ENCODE data around the gene SLC25A29.
"Not testable (repeated sequence)": the region's sequence is repeated elsewhere in the genome, so short reads cannot be mapped to it uniquely, and the experiment has no call there.

The SLC25A29 gene

DNA sequence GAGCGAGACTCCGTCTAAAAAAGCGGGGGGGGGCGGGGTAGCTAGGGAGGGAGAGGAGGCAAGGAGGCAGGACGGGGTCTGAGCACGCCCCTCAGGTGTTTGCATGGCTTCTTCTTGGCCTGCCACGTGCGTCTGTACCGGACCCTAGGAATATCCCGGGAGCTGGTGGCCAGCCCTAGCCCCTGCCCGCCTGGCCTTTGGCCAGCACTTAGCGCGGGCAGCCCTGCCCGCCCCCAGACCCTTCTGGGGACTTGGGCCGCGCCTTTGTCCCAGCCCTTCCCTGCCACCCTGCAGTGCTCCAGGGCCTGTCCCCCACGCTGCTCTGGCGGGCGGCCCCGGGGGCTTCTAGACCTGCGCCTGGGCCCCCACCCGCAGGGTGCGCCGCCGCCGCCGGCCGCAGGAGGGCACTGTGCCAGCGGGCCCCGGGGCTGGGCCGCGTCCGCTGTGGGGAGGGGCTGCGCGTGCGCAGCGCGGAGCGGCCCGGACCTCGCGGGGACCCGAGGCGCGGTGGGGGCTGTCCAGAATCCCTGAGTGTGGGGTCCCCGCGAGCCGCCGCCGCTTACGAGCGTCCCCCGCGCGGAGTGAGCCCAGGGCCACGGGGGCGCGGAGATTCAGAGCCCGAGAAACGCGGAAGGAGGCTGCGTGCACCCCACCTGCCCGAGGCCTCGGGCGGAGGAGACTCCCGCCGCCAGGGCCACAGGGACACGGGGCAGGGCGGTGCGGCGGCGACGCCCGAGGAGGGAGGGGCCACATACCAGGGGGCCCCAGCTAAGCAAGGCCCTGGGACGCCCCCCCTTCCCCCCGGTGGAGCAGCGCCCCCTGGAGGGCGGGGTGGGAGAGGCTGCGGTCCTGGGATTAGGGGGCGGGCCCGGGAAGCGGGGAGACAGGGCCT is 21.0 kb downstream of the SLC25A29 start:
- H3K4me3 Mint-ChIP-seq = peak overlapping the region; percentile 77 to 89 (median 79)
- TF ChIP-seq, protein P1, sequence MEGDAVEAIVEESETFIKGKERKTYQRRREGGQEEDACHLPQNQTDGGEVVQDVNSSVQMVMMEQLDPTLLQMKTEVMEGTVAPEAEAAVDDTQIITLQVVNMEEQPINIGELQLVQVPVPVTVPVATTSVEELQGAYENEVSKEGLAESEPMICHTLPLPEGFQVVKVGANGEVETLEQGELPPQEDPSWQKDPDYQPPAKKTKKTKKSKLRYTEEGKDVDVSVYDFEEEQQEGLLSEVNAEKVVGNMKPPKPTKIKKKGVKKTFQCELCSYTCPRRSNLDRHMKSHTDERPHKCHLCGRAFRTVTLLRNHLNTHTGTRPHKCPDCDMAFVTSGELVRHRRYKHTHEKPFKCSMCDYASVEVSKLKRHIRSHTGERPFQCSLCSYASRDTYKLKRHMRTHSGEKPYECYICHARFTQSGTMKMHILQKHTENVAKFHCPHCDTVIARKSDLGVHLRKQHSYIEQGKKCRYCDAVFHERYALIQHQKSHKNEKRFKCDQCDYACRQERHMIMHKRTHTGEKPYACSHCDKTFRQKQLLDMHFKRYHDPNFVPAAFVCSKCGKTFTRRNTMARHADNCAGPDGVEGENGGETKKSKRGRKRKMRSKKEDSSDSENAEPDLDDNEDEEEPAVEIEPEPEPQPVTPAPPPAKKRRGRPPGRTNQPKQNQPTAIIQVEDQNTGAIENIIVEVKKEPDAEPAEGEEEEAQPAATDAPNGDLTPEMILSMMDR (IDR thresholded peaks at IDR 0.05; ENCODE audit: unreplicated experiment in 3 of 3) = peak; percentile 72 to 77 (median 75)
- peaks cover 16% of the 10 kb centered on the region for H3K4me1 Mint-ChIP-seq
- no peaks in the 10 kb centered on the region for H3K27me3 Mint-ChIP-seq (ENCODE audit: low read depth)
- peaks cover 5% of the 10 kb centered on the region for H3K36me3 Mint-ChIP-seq (ENCODE audit: low read depth)
- peak overlapping the region in 2 of 3 experiments; percentile 73 to 87 for H3K27ac Mint-ChIP-seq
- H3K9me3 Mint-ChIP-seq = no peaks in the 10 kb centered on the region

DNA sequence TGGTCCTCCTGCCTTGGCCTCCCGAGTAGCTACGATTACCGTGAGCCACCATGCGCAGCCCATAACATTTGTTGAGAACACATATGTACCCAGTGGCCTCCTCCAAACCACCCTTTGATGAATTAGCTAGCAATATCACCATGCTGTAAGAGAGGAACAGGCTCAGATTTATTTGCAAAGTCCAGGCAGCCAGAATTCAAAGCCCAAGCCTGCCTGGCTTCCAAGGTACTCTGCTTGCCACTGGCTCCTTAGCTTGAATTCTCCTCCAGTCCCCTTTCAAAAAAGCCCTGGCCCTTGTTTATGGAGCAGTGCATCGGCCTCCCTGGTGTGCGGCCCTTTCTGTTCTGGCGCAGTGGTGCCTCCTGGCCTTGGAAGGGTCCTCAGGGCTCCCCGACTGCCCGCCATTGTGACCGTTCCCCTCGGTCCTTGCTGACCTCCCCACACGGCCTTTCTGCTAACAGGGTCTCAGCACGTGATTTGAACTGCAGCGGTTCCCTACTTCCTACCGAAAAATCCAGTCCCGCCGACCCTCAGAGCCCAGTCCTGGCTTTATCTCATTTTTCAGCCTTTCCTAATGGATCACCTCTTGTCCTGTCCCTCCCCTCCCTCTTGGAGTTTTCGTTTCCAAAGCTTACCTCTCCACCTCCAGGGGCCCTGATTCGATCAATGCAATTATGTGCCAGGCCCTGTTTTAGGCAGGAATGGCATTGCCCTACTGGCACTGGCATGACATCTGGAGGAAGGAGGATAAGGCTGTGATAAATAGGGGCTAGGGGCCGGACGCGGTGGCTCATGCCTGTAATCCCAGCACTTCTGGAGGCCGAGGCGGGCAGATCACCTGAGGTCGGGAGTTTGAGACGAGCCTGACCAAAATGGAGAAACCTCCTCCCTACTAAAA is 22.0 kb downstream of the SLC25A29 start:
- TF ChIP-seq, protein P1 (IDR thresholded peaks at IDR 0.05; ENCODE audit: unreplicated experiment in 3 of 3) = no peak
- no peaks in the 10 kb centered on the region for H3K9me3 Mint-ChIP-seq
- H3K4me1 Mint-ChIP-seq = peaks cover 16% of the 10 kb centered on the region
- H3K27ac Mint-ChIP-seq = peak overlapping the region; percentile 64 to 85 (median 73)
- H3K27me3 Mint-ChIP-seq (ENCODE audit: low read depth) = no peaks in the 10 kb centered on the region
- peak overlapping the region; percentile 77 to 79 (median 79) for H3K4me3 Mint-ChIP-seq
- peaks cover 11% of the 10 kb centered on the region for H3K36me3 Mint-ChIP-seq (ENCODE audit: low read depth)

DNA sequence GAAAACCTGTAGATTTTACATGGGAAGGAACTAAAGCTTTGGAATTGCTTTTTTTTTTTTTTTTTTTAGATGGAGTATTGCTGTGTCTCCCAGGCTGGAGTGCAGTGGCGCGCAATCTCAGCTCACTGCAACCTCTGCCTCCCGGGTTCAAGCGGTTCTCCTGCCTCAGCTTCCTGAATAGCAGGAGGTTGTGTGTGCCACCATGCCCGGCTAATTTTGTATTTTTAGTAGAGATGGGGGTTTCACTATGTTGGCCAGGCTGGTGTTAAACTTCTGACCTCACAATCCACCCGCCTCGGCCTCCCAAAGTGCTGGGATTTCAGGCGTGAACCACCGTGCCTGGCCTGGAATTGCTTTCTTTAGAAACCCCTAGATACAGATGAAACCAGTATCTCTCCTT is 22.8 kb downstream of the SLC25A29 start:
- Mint-ChIP-seq H3K27ac (peak overlapping the region; percentile 71 to 83 (median 83)), H3K4me3 (peak overlapping the region; percentile 55 to 62 (median 61)), H3K36me3 (ENCODE audit: low read depth) (peaks cover 12% of the 10 kb centered on the region)
- not testable (repeated sequence) for H3K9me3 Mint-ChIP-seq; H3K27me3 Mint-ChIP-seq (ENCODE audit: low read depth); H3K4me1 Mint-ChIP-seq

DNA sequence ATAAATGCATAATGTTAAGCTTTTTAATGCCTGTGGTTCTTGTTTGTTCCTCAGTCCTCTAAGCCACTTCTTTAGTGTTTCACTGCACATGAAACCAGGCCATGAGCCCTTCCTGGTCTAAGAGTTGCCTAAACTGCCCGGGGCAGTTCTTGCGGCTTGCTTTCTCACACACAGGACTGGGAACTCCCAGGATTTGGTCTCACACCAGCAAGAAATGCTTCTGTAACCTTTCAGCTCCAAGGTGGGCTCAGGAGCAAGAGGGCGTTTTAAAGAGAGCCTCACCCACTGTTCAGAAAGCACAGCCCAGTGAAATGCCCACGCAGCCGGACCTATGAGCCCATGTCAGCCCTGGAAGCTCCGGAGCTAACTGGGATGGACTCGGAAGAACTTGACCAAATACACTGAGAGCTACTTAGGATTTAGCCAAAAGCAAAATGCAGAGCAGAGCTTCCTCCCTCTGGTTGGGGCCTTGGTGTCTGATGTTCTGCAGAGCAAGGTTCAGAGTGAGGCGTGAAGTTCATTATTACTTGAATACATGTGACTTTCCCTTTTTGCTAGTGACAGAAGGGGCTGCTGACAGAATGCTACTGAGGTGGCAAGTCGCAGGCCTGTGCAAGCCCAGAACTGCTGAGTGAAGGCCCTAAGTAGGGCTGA is 23.4 kb downstream of the SLC25A29 start:
- Mint-ChIP-seq H3K27me3 (ENCODE audit: low read depth) (no peaks in the 10 kb centered on the region), H3K4me1 (peaks cover 9% of the 10 kb centered on the region), H3K4me3 (peak overlapping the region; percentile 61 to 70 (median 62)), H3K27ac (peak overlapping the region; percentile 71 to 83 (median 83)), H3K36me3 (ENCODE audit: low read depth) (peaks cover 12% of the 10 kb centered on the region), H3K9me3 (no peaks in the 10 kb centered on the region)
- TF ChIP-seq, protein P1 (IDR thresholded peaks at IDR 0.05; ENCODE audit: unreplicated experiment in 3 of 3) = no peak

DNA sequence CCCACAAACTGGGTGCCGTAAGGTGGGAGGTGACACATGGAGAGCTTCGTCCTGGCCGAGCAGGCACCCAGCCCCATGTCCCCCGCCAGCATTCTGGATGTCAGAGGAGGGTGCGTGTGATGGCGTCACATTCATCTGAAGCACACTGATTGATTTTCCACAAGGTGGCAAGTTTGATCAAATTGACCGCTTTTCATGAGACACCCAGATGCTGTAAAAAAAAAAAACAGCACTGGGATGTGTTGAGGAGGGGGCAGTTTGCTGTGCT is 24.2 kb downstream of the SLC25A29 start:
- Mint-ChIP-seq H3K4me1 (peaks cover 4% of the 10 kb centered on the region), H3K4me3 (no peak overlapping the region), H3K27ac (peak overlapping the region in 2 of 3 experiments; percentile 71 to 83)

More for the DNA sequence above, 24.2 kb downstream of the SLC25A29 start:
- Mint-ChIP-seq H3K27me3 (ENCODE audit: low read depth) (no peaks in the 10 kb centered on the region), H3K36me3 (ENCODE audit: low read depth) (peaks cover 16% of the 10 kb centered on the region), H3K9me3 (no peaks in the 10 kb centered on the region)
- TF ChIP-seq, protein P1 (IDR thresholded peaks at IDR 0.05; ENCODE audit: unreplicated experiment in 3 of 3) = no peak

Measured in nephron (organoid).